Caco-2 (cell line): ENCODE measurements around the gene NOS3. TPM values are rescaled to one million over a fixed set of nuclear protein-coding genes. Genes with fewer than 3 reads are reported as not detected.

Source experiments
- BruUV-seq: library from RNA; stranded (reverse); fragments of 400-500 nt; replicated peaks from 2 replicates; lab custom pipeline; 2021; lab: Mats Ljungman, UMichigan
- CTCF ChIA-PET: fragments of 300-600 bp; sonication (Branson Sonifier 250); formaldehyde crosslinking; loops from one replicate; lab custom pipeline; 2022; ENCODE audit warnings: antibody characterized with exemption; lab: Charles Lee
- POLR2A ChIA-PET: fragments of 300-600 bp; sonication (Branson Sonifier 250); formaldehyde crosslinking; loops from one replicate; lab custom pipeline; 2022; ENCODE audit warnings: antibody characterized with exemption; lab: Charles Lee
- DNase-seq, 2 experiments: peaks; one replicate each; pipeline versions ENCODE4 v3.0.0 to v3.0.0-alpha.2; 2020 to 2022
- H3K27me3 ChIP-seq: replicated peaks from 2 replicates; pipeline ENCODE4 v1.6.0; 2011; ENCODE audit warnings: low read length; ENCODE audit not compliant: control insufficient read depth, insufficient read depth
- H3K36me3 ChIP-seq: 2 replicates; pipeline ENCODE4 v1.5.1; 2011; ENCODE audit warnings: low read length; ENCODE audit not compliant: control insufficient read depth, insufficient read depth
- H3K4me1 ChIP-seq: fragments of 250-450 bp; sonication (Bioruptor Pico); 2 replicates; pipeline ENCODE4 v1.5.1; 2020; ENCODE audit warnings: mild to moderate bottlenecking
- H3K4me3 ChIP-seq: 2 replicates; pipeline ENCODE4 v1.5.1; 2011; ENCODE audit warnings: low read depth, mild to moderate bottlenecking, control low read depth, low read length
- H3K9me3 ChIP-seq: fragments of 250-450 bp; sonication (Bioruptor Pico); 2 replicates; pipeline ENCODE4 v1.5.1; 2020; ENCODE audit warnings: mild to moderate bottlenecking, moderate library complexity
- H3K27ac Mint-ChIP-seq: one replicate; pipeline ENCODE4 v1.8.0; 2022; ENCODE audit warnings: mixed read lengths; ENCODE audit not compliant: unreplicated experiment
- H3K27me3 Mint-ChIP-seq: one replicate; pipeline ENCODE4 v1.8.0; 2022; ENCODE audit warnings: mixed read lengths; ENCODE audit not compliant: insufficient read depth, unreplicated experiment
- H3K36me3 Mint-ChIP-seq: one replicate; pipeline ENCODE4 v1.8.0; 2022; ENCODE audit warnings: mild to moderate bottlenecking, mixed read lengths; ENCODE audit not compliant: insufficient read depth, unreplicated experiment
- H3K4me1 Mint-ChIP-seq: one replicate; pipeline ENCODE4 v1.8.0; 2022; ENCODE audit warnings: low read depth, mixed read lengths; ENCODE audit not compliant: unreplicated experiment
- H3K4me3 Mint-ChIP-seq: one replicate; pipeline ENCODE4 v1.8.0; 2022; ENCODE audit warnings: mild to moderate bottlenecking, moderate library complexity, mixed read lengths; ENCODE audit not compliant: unreplicated experiment
- H3K9me3 Mint-ChIP-seq: one replicate; pipeline ENCODE4 v1.8.0; 2022; ENCODE audit warnings: mixed read lengths; ENCODE audit not compliant: unreplicated experiment
- intact Hi-C: fragments of 100-400 bp; cut with micrococcal nuclease; formaldehyde crosslinking; loops from one replicate; pipeline ENCODE4 v1.10.0; 2022; ENCODE audit not compliant: unreplicated experiment
- total RNA-seq: library from RNA; stranded (reverse); gene quantifications from 2 replicates; pipeline ENCODE4 v1.2.3, GENCODE V29; 2022
- TF ChIP-seq, protein P1 (sequence below), 2 experiments: fragments of 200-600 bp in 1 of 2; IDR thresholded peaks; 1 replicate in 1 of 2; 2 replicates in 1 of 2; pipeline versions ENCODE4 v1.5.1 to v1.8.0; 2011 to 2022; ENCODE audit warnings: antibody characterized with exemption in 1 of 2, control low read depth in 1 of 2, inconsistent platforms in 1 of 2, low read depth in 1 of 2, low read length in 1 of 2, mild to moderate bottlenecking in 1 of 2, moderate library complexity in 1 of 2; ENCODE audit not compliant: insufficient read depth in 1 of 2, severe bottlenecking in 1 of 2, unreplicated experiment in 1 of 2

The NOS3 gene
- total RNA-seq, 1 experiment from 2014 or later: 1.1 TPM

GRCh38 chr7:150974468-150975391 is 16.1 kb upstream of the NOS3 start:
- BruUV-seq: no TSS peak
- Mint-ChIP-seq H3K27me3 (peaks cover 10% of the 10 kb centered on the region), H3K4me1 (peaks cover 11% of the 10 kb centered on the region), H3K27ac (no peak overlapping the region), H3K36me3 (peaks cover 7% of the 10 kb centered on the region), H3K4me3 (peak overlapping the region; percentile 77), H3K9me3 (no peaks in the 10 kb centered on the region)
- intact Hi-C loops: no loop called here
- no peaks in the 10 kb centered on the region for H3K9me3 ChIP-seq
- peaks cover 16% of the 10 kb centered on the region for H3K4me1 ChIP-seq
- no peaks in the 10 kb centered on the region for H3K27me3 ChIP-seq
- ChIA-PET CTCF (interaction anchor here (0.5 to 1.2 kb wide), 4 partner anchors 46 to 88 kb away, joined by 3 to 5 read pairs (median 4); partner anchors contain the start of gene ABCB8), POLR2A (interaction anchor here (0.5 kb wide), 1 partner anchor 12 kb away, joined by 3 read pairs; no protein-coding TSS in a partner anchor)
- H3K4me3 ChIP-seq: peak overlapping the region; percentile 72
- DNase-seq: peak in 1 of 2 experiments; percentile 60
- TF ChIP-seq, protein P1, sequence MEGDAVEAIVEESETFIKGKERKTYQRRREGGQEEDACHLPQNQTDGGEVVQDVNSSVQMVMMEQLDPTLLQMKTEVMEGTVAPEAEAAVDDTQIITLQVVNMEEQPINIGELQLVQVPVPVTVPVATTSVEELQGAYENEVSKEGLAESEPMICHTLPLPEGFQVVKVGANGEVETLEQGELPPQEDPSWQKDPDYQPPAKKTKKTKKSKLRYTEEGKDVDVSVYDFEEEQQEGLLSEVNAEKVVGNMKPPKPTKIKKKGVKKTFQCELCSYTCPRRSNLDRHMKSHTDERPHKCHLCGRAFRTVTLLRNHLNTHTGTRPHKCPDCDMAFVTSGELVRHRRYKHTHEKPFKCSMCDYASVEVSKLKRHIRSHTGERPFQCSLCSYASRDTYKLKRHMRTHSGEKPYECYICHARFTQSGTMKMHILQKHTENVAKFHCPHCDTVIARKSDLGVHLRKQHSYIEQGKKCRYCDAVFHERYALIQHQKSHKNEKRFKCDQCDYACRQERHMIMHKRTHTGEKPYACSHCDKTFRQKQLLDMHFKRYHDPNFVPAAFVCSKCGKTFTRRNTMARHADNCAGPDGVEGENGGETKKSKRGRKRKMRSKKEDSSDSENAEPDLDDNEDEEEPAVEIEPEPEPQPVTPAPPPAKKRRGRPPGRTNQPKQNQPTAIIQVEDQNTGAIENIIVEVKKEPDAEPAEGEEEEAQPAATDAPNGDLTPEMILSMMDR (IDR thresholded peaks at IDR 0.05; ENCODE audit: insufficient read depth in 1 of 2, low read depth in 1 of 2, low read length in 1 of 2, severe bottlenecking in 1 of 2, unreplicated experiment in 1 of 2): peak; percentile 47 to 60
- no peaks in the 10 kb centered on the region for H3K36me3 ChIP-seq

- peaks cover 16% of the 10 kb centered on the region for H3K4me1 ChIP-seq
- H3K27me3 ChIP-seq: no peaks in the 10 kb centered on the region
- no peaks in the 10 kb centered on the region for H3K36me3 ChIP-seq
- BruUV-seq: no TSS peak
- ChIA-PET POLR2A (interaction anchor here (0.5 to 0.7 kb wide), 2 partner anchors 30 to 192 kb away, joined by 3 to 7 read pairs; no protein-coding TSS in a partner anchor), CTCF (interaction anchor here (0.5 to 1.2 kb wide), 4 partner anchors 47 to 87 kb away, joined by 3 to 5 read pairs (median 4); partner anchors contain the start of gene ABCB8)
- Mint-ChIP-seq H3K4me1 (peaks cover 11% of the 10 kb centered on the region), H3K4me3 (peak overlapping the region; percentile 77), H3K9me3 (no peaks in the 10 kb centered on the region), H3K27ac (no peak overlapping the region), H3K36me3 (peaks cover 7% of the 10 kb centered on the region), H3K27me3 (peaks cover 12% of the 10 kb centered on the region)
- DNase-seq: no peak
- TF ChIP-seq, protein P1 (IDR thresholded peaks at IDR 0.05; ENCODE audit: insufficient read depth in 1 of 2, low read depth in 1 of 2, low read length in 1 of 2, severe bottlenecking in 1 of 2, unreplicated experiment in 1 of 2): no peak
- intact Hi-C loops: no loop called here
- H3K9me3 ChIP-seq: no peaks in the 10 kb centered on the region
- peak overlapping the region; percentile 72 for H3K4me3 ChIP-seq
Measured at GRCh38 chr7:150975536-150976319, 15.1 kb upstream of the NOS3 start.
